Vagina (tissue), 2 donors: ENCODE results near the gene HEPH. TPM values are rescaled to one million over a fixed set of nuclear protein-coding genes. Genes with fewer than 3 reads are reported as not detected.

ENCODE experiments used
- DNase-seq, 2 donors: peaks; one replicate each; pipeline ENCODE4 v3.0.0-alpha.2; 2017; ENCODE audit errors: extremely low spot score in 2 of 2
- H3K27ac ChIP-seq: fragments of 200-600 bp; sonication (generic); one replicate; pipeline ENCODE4 v1.5.1; 2019
- H3K27me3 ChIP-seq: fragments of 200-600 bp; sonication (generic); one replicate; pipeline ENCODE4 v1.5.1; 2019
- H3K36me3 ChIP-seq, 2 donors: fragments of 200-600 bp; sonication (generic); one replicate each; pipeline ENCODE4 v1.5.1; 2017 to 2019
- H3K4me1 ChIP-seq: fragments of 200-600 bp; sonication (generic); one replicate; pipeline ENCODE4 v1.5.1; 2019
- H3K4me3 ChIP-seq, 2 donors: fragments of 200-600 bp; sonication (generic); 1 replicate in 1 of 2; 2 replicates in 1 of 2; pipeline ENCODE4 v1.5.1; 2016 to 2019
- H3K9me3 ChIP-seq: fragments of 200-600 bp; sonication (generic); one replicate; pipeline ENCODE4 v1.5.1; 2019
- POLR2A ChIP-seq, 2 donors: fragments of 450-650 bp; IDR thresholded peaks; one replicate each; pipeline ENCODE4 v1.6.1; 2017; ENCODE audit warnings: antibody characterized with exemption in 2 of 2, mild to moderate bottlenecking in 2 of 2, moderate library complexity in 2 of 2
- POLR2AphosphoS5 ChIP-seq, 2 donors: sonication (generic); formaldehyde crosslinking; IDR thresholded peaks; one replicate each; pipeline ENCODE4 v1.9.0; 2017; ENCODE audit warnings: antibody characterized with exemption in 2 of 2, mild to moderate bottlenecking in 2 of 2, low read depth in 1 of 2; ENCODE audit not compliant: insufficient read depth in 1 of 2
- intact Hi-C: fragments of 100-400 bp; cut with DNase I; formaldehyde crosslinking; loops from one replicate; pipeline ENCODE4 v1.15.1; 2023
- total RNA-seq: library from RNA; depleted of rRNA; stranded (reverse); fragments of >200 nt; gene quantifications from one replicate; pipeline ENCODE4 v1.2.3, GENCODE V29; 2016
- TF ChIP-seq, protein P1 (sequence below), 3 experiments: fragments of 450-650 bp in 2 of 3; fragments of 200-600 bp in 1 of 3; sonication (generic) in 1 of 3; IDR thresholded peaks; one replicate each; pipeline ENCODE4 v1.5.1; 2017 to 2019; ENCODE audit warnings: antibody characterized with exemption in 3 of 3, mild to moderate bottlenecking in 2 of 3, moderate library complexity in 2 of 3

The HEPH gene
- total RNA-seq, 1 donor from 2014 or later, result 8.6 TPM

DNA sequence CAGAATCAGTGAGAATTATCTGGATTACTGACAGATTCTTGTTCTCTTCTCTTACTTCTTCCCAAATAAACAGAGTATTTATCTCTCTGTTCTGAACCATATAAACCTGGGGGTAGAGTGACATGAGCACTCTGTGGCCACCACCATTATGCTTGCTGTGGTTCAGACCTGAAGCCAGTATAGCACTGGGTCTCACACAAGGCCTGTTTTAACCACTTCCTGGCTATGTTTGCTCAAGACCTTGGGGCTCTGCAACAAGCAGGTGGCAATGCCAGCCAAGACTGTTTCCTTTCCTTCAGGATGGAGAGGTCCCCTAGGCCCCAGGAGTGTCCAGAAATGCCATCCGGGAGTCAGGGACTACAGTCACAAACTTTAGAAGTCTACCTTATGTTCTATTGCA is 21.7 kb upstream of the HEPH start:
- no peaks in the 10 kb centered on the region for H3K27me3 ChIP-seq
- no peak for DNase-seq
- intact Hi-C loops, result no loop called here
- no peaks in the 10 kb centered on the region for H3K36me3 ChIP-seq
- no peaks in the 10 kb centered on the region for H3K4me1 ChIP-seq
- no peaks in the 10 kb centered on the region for H3K9me3 ChIP-seq
- no peak overlapping the region for H3K4me3 ChIP-seq
- H3K27ac ChIP-seq, result no peak overlapping the region
- TF ChIP-seq POLR2AphosphoS5 (IDR thresholded peaks at IDR 0.05; ENCODE audit: insufficient read depth in 1 of 2, low read depth in 1 of 2), result no peak
- TF ChIP-seq, protein P1, sequence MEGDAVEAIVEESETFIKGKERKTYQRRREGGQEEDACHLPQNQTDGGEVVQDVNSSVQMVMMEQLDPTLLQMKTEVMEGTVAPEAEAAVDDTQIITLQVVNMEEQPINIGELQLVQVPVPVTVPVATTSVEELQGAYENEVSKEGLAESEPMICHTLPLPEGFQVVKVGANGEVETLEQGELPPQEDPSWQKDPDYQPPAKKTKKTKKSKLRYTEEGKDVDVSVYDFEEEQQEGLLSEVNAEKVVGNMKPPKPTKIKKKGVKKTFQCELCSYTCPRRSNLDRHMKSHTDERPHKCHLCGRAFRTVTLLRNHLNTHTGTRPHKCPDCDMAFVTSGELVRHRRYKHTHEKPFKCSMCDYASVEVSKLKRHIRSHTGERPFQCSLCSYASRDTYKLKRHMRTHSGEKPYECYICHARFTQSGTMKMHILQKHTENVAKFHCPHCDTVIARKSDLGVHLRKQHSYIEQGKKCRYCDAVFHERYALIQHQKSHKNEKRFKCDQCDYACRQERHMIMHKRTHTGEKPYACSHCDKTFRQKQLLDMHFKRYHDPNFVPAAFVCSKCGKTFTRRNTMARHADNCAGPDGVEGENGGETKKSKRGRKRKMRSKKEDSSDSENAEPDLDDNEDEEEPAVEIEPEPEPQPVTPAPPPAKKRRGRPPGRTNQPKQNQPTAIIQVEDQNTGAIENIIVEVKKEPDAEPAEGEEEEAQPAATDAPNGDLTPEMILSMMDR (IDR thresholded peaks at IDR 0.05), result no peak
- no peak for TF ChIP-seq POLR2A (IDR thresholded peaks at IDR 0.05)

DNA sequence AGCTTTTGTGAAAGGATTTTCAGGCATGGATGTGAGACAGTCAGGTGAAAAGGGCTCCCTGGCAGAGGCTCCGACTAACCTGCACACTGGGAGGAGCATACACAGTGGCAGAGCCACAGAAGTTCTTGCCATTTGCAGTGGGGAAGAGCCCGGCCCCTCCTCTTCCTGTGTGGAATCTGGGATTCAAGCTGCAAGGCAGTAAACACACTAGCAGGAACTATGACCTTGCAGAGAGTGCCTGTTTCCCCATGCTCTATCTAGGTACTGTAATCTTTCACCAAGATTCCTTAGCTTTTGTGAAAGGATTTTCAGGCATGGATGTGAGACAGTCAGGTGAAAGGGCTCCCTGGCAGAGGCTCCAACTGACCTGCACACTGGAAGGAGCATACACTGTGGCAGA is 19.8 kb upstream of the HEPH start:
- H3K4me1 ChIP-seq, result no peaks in the 10 kb centered on the region
- no peaks in the 10 kb centered on the region for H3K9me3 ChIP-seq
- no peaks in the 10 kb centered on the region for H3K27me3 ChIP-seq
- no peak for DNase-seq
- intact Hi-C loops, result no loop called here
- TF ChIP-seq POLR2AphosphoS5 (IDR thresholded peaks at IDR 0.05; ENCODE audit: insufficient read depth in 1 of 2, low read depth in 1 of 2) (no peak), POLR2A (IDR thresholded peaks at IDR 0.05) (no peak)
- TF ChIP-seq, protein P1 (IDR thresholded peaks at IDR 0.05), result no peak
- no peaks in the 10 kb centered on the region for H3K36me3 ChIP-seq
- no peak overlapping the region for H3K4me3 ChIP-seq
- no peak overlapping the region for H3K27ac ChIP-seq

DNA sequence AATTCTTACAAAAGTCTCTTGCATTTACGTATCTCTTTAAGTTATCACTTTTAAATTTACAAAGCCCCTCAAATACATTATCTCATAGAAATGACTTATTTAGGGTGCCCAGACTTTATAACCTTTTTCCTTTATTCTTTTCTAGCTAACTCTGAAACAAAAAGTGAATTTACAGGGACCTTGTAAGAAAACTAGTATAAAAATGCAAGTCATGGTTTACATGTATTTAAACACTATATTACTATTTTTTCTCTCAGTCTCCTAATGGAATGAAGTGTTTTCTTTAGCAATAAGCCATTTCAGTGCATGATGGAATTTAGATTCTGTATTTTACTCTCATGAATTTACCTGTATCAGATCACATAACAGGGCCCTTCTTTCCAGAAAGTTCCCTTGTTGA is 14.5 kb upstream of the HEPH start:
- Histone ChIP-seq H3K27me3 (no peaks in the 10 kb centered on the region), H3K36me3 (no peaks in the 10 kb centered on the region), H3K4me1 (no peaks in the 10 kb centered on the region), H3K27ac (no peak overlapping the region), H3K4me3 (no peak overlapping the region), H3K9me3 (no peaks in the 10 kb centered on the region)
- no peak for DNase-seq
- no peak for TF ChIP-seq POLR2AphosphoS5 (IDR thresholded peaks at IDR 0.05; ENCODE audit: insufficient read depth in 1 of 2, low read depth in 1 of 2)
- TF ChIP-seq, protein P1 (IDR thresholded peaks at IDR 0.05), result no peak
- no peak for TF ChIP-seq POLR2A (IDR thresholded peaks at IDR 0.05)
- intact Hi-C loops, result no loop called here

DNA sequence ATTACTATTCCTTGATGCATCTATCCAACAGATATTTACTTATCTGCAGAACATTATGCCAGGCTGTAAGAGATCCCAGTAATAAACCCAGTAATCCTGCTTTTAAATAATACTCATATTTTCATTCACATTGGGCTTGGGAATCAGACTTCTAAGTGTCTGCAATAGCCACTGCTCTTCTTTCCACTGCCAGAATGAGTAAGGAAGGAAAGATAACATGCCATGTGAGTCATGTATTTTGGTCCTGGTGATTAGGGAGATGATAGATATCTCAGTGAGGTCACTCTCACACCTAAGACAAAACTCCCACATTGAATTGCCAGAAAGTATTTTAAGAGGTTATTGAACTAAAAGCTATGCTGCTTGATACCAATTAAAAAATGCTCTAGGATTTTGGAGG is 13.9 kb upstream of the HEPH start:
- TF ChIP-seq, protein P1 (IDR thresholded peaks at IDR 0.05), result no peak
- TF ChIP-seq POLR2AphosphoS5 (IDR thresholded peaks at IDR 0.05; ENCODE audit: insufficient read depth in 1 of 2, low read depth in 1 of 2), result no peak
- TF ChIP-seq POLR2A (IDR thresholded peaks at IDR 0.05), result no peak
- H3K9me3 ChIP-seq, result no peaks in the 10 kb centered on the region
- intact Hi-C loops, result no loop called here

DNA sequence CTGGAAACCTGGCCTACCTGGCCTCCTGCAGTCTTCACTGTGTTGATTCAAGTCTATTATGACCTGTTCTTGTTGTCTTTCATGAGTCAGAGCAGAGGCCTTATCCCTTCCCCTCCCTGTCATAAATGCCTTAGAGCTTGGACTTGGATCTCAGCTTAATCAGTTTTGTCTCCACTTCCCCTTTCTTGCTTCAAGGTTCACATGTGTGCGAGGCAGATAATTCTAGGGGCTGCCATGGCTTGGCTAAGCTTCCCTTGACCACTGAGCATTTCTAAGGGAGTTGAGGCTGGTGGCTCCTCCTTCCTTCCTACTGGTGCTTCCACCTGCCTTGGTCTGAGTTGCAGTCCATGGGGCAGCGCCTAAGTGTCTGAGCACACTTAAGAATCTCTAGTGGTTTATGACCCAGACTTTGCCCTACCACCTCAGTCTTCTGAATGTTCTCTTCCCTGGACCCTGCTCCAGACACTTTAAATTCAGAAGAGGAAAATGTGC is 1.7 kb upstream of the HEPH start:
- Histone ChIP-seq H3K4me1 (peaks cover 6% of the 10 kb centered on the region), H3K9me3 (no peaks in the 10 kb centered on the region), H3K36me3 (no peaks in the 10 kb centered on the region), H3K27ac (no peak overlapping the region), H3K27me3 (no peaks in the 10 kb centered on the region), H3K4me3 (no peak overlapping the region)
- no peak for TF ChIP-seq POLR2A (IDR thresholded peaks at IDR 0.05)
- TF ChIP-seq, protein P1 (IDR thresholded peaks at IDR 0.05), result no peak
- no peak for TF ChIP-seq POLR2AphosphoS5 (IDR thresholded peaks at IDR 0.05; ENCODE audit: insufficient read depth in 1 of 2, low read depth in 1 of 2)
- DNase-seq, result no peak
- intact Hi-C loops, result no loop called here

More for the DNA sequence above, 13.9 kb upstream of the HEPH start:
- Histone ChIP-seq H3K4me1 (no peaks in the 10 kb centered on the region), H3K4me3 (no peak overlapping the region), H3K36me3 (no peaks in the 10 kb centered on the region), H3K27me3 (no peaks in the 10 kb centered on the region), H3K27ac (no peak overlapping the region)
- no peak for DNase-seq
